GM23248 (cell line): ENCODE results near the gene KIF26A. TPM values are rescaled to one million over a fixed set of nuclear protein-coding genes. Genes with fewer than 3 reads are reported as not detected.

Source experiments
- DNase-seq: peaks from one replicate; pipeline ENCODE4 v3.0.0-alpha.2; 2015
- H2AFZ ChIP-seq: fragments of 200-600 bp; sonication (generic); 2 replicates; pipeline ENCODE4 v1.6.1; 2016; ENCODE audit warnings: antibody characterized with exemption
- H3F3A ChIP-seq: fragments of 200-600 bp; sonication (generic); 2 replicates; pipeline ENCODE4 v1.6.1; 2016; ENCODE audit warnings: mild to moderate bottlenecking, antibody characterized with exemption, mixed run types; ENCODE audit not compliant: insufficient read depth
- H3K27ac ChIP-seq: fragments of 200-600 bp; sonication (generic); 2 replicates; pipeline ENCODE4 v1.5.1; 2016; ENCODE audit warnings: mild to moderate bottlenecking
- H3K27me3 ChIP-seq: fragments of 200-600 bp; sonication (generic); replicated peaks from 2 replicates; pipeline ENCODE4 v1.6.1; 2016; ENCODE audit warnings: mild to moderate bottlenecking; ENCODE audit not compliant: insufficient read depth
- H3K36me3 ChIP-seq: fragments of 200-600 bp; sonication (generic); 2 replicates; pipeline ENCODE4 v1.6.1; 2016; ENCODE audit warnings: low read depth, mild to moderate bottlenecking
- H3K4me1 ChIP-seq: fragments of 200-600 bp; sonication (generic); 2 replicates; pipeline ENCODE4 v1.6.1; 2016; ENCODE audit warnings: mild to moderate bottlenecking; ENCODE audit not compliant: insufficient read depth
- H3K4me2 ChIP-seq: fragments of 200-600 bp; sonication (generic); one replicate; pipeline ENCODE4 v1.6.1; 2016; ENCODE audit warnings: mild to moderate bottlenecking; ENCODE audit not compliant: unreplicated experiment
- H3K4me3 ChIP-seq: fragments of 200-600 bp; sonication (generic); 2 replicates; pipeline ENCODE4 v1.5.1; 2016; ENCODE audit warnings: mild to moderate bottlenecking
- H3K79me2 ChIP-seq: fragments of 200-600 bp; sonication (generic); 2 replicates; pipeline ENCODE4 v1.6.1; 2016; ENCODE audit warnings: mild to moderate bottlenecking; ENCODE audit not compliant: insufficient read depth
- H3K9ac ChIP-seq: fragments of 200-600 bp; sonication (generic); 2 replicates; pipeline ENCODE4 v1.6.1; 2016; ENCODE audit warnings: mild to moderate bottlenecking
- H3K9me2 ChIP-seq: fragments of 200-600 bp; sonication (generic); 2 replicates; pipeline ENCODE4 v1.6.1; 2016; ENCODE audit warnings: mixed run types, mild to moderate bottlenecking, moderate library complexity; ENCODE audit not compliant: insufficient read depth
- H3K9me3 ChIP-seq: fragments of 200-600 bp; sonication (generic); one replicate; pipeline ENCODE4 v1.6.1; 2017; ENCODE audit warnings: low read depth
- H4K20me1 ChIP-seq: fragments of 200-600 bp; sonication (generic); 2 replicates; pipeline ENCODE4 v1.6.0; 2016; ENCODE audit not compliant: insufficient read depth
- EZH2 ChIP-seq: fragments of 200-600 bp; sonication (generic); IDR thresholded peaks from 2 replicates; pipeline ENCODE4 v1.6.1; 2018; ENCODE audit warnings: antibody characterized with exemption, mild to moderate bottlenecking; ENCODE audit not compliant: insufficient read depth, poor library complexity, severe bottlenecking
- EZH2phosphoT487 ChIP-seq: fragments of 200-600 bp; sonication (generic); IDR thresholded peaks from 2 replicates; pipeline ENCODE4 v1.6.1; 2018; ENCODE audit warnings: antibody characterized with exemption, moderate library complexity, mild to moderate bottlenecking, low read depth; ENCODE audit not compliant: insufficient read depth
- WGBS, 2 experiments: methylation state at CpG; one replicate each; pipeline ENCODE4 v1.1.6; 2015 to 2017; ENCODE audit warnings: low lambda C conversion rate in 2 of 2, low coverage in 1 of 2; ENCODE audit errors: missing lambda C conversion rate in 2 of 2; 5-methylcytosine and 5-hydroxymethylcytosine counted together
- in situ Hi-C: fragments of 300-500 bp; cut with MboI; formaldehyde crosslinking; loops from 2 replicates; pipeline ENCODE4 v1.15.0; 2020
- polyA plus RNA-seq: library from polyadenylated mRNA; unstranded; fragments of >200 nt; fragmentation: Nextera tagmentation; extraction: Ambion mirVana; gene quantifications from 2 replicates; pipeline ENCODE4 v1.2.1, GENCODE V29; 2016
- total RNA-seq: library from RNA; depleted of rRNA; stranded (reverse); fragments of >200 nt; shearing (Covaris generic); gene quantifications from 2 replicates; pipeline ENCODE4 v1.2.3, GENCODE V29; 2014

The KIF26A gene
- total and polyA plus RNA-seq, 2 experiments from 2014 or later = not detected

- in situ Hi-C loops = no loop called here
- no peak for DNase-seq
- no peaks in the 10 kb centered on the region for H3K27me3 ChIP-seq
- no peaks in the 10 kb centered on the region for H3K79me2 ChIP-seq
- H2AFZ ChIP-seq = no peak overlapping the region
- TF ChIP-seq EZH2 (no peak), EZH2phosphoT487 (no peak)
- no peaks in the 10 kb centered on the region for H3F3A ChIP-seq
- H3K9me2 ChIP-seq = no peaks in the 10 kb centered on the region
- WGBS, 2 experiments = 35 to 39% methylated on average over 5 of the region's 5 CpGs
- H3K36me3 ChIP-seq = no peaks in the 10 kb centered on the region
- no peak overlapping the region for H3K4me2 ChIP-seq
- no peak overlapping the region for H3K9ac ChIP-seq
- no peak overlapping the region for H3K4me3 ChIP-seq
- H4K20me1 ChIP-seq = no peaks in the 10 kb centered on the region
- H3K4me1 ChIP-seq = no peaks in the 10 kb centered on the region
- H3K9me3 ChIP-seq = no peaks in the 10 kb centered on the region
- no peak overlapping the region for H3K27ac ChIP-seq
These were observed 59.3 kb downstream of the KIF26A start for GRCh38 chr14:104197449-104198247.

- Histone ChIP-seq H3F3A (no peaks in the 10 kb centered on the region), H3K4me1 (no peaks in the 10 kb centered on the region), H3K9me2 (no peaks in the 10 kb centered on the region), H3K27ac (no peak overlapping the region), H3K9me3 (no peaks in the 10 kb centered on the region), H3K4me3 (no peak overlapping the region), H3K4me2 (no peak overlapping the region), H4K20me1 (no peaks in the 10 kb centered on the region), H3K27me3 (no peaks in the 10 kb centered on the region), H2AFZ (no peak overlapping the region), H3K79me2 (no peaks in the 10 kb centered on the region), H3K36me3 (no peaks in the 10 kb centered on the region), H3K9ac (no peak overlapping the region)
- in situ Hi-C loops = no loop called here
- 38 to 39% methylated on average over 18 to 23 of the region's 23 CpGs for WGBS, 2 experiments
- DNase-seq = no peak
- TF ChIP-seq EZH2phosphoT487 (no peak), EZH2 (no peak)
These were observed 61.0 kb downstream of the KIF26A start for GRCh38 chr14:104199266-104199895.

GRCh38 chr14:104200106-104200505 lies 61.7 kb downstream of the KIF26A start:
- Histone ChIP-seq H3K4me2 (no peak overlapping the region), H3K9me2 (no peaks in the 10 kb centered on the region), H3K79me2 (no peaks in the 10 kb centered on the region), H3K27me3 (no peaks in the 10 kb centered on the region), H3F3A (no peaks in the 10 kb centered on the region), H3K4me3 (no peak overlapping the region), H3K36me3 (no peaks in the 10 kb centered on the region), H3K4me1 (no peaks in the 10 kb centered on the region), H3K27ac (no peak overlapping the region), H2AFZ (no peak overlapping the region), H4K20me1 (no peaks in the 10 kb centered on the region), H3K9me3 (no peaks in the 10 kb centered on the region), H3K9ac (no peak overlapping the region)
- in situ Hi-C loops = no loop called here
- no peak for DNase-seq
- WGBS, 2 experiments = 43 to 49% methylated on average over 11 to 14 of the region's 14 CpGs
- TF ChIP-seq EZH2 = no peak
- TF ChIP-seq EZH2phosphoT487 = no peak

- no peak for DNase-seq
- Histone ChIP-seq H3K27ac (no peak overlapping the region), H3K4me3 (no peak overlapping the region), H3K4me1 (no peaks in the 10 kb centered on the region), H3K79me2 (no peaks in the 10 kb centered on the region), H3K36me3 (no peaks in the 10 kb centered on the region), H3K4me2 (no peak overlapping the region), H2AFZ (no peak overlapping the region), H3K27me3 (no peaks in the 10 kb centered on the region), H3K9ac (no peak overlapping the region), H3K9me2 (no peaks in the 10 kb centered on the region), H3K9me3 (no peaks in the 10 kb centered on the region), H3F3A (no peaks in the 10 kb centered on the region), H4K20me1 (no peaks in the 10 kb centered on the region)
- TF ChIP-seq EZH2 (no peak), EZH2phosphoT487 (no peak)
- 38 to 50% methylated on average over 10 of the region's 10 CpGs for WGBS, 2 experiments
- in situ Hi-C loops = no loop called here
These were observed 62.2 kb downstream of the KIF26A start for GRCh38 chr14:104200591-104200990.
